Endodermal cell (in vitro differentiated cells): Measurements from ENCODE around the gene DYNLRB2. TPM values are rescaled to one million over a fixed set of nuclear protein-coding genes. Genes with fewer than 3 reads are reported as not detected.

Source experiments
- DNase-seq: peaks from one replicate; pipeline ENCODE4 v3.0.0-alpha.2; 2017
- H3K27ac ChIP-seq: 2 replicates; pipeline ENCODE4 v1.5.1; 2013; ENCODE audit warnings: mild to moderate bottlenecking, low read depth, low read length, moderate library complexity
- H3K27me3 ChIP-seq: 2 replicates; pipeline ENCODE4 v1.6.1; 2013; ENCODE audit warnings: mild to moderate bottlenecking, low read length, moderate library complexity; ENCODE audit not compliant: insufficient read depth, control insufficient read depth, poor library complexity, severe bottlenecking
- H3K36me3 ChIP-seq: 2 replicates; pipeline ENCODE4 v1.7.0; 2013; ENCODE audit warnings: mild to moderate bottlenecking, low read length, moderate library complexity; ENCODE audit not compliant: control insufficient read depth, insufficient read depth
- H3K4me1 ChIP-seq: one replicate; pipeline ENCODE4 v1.7.0; 2013; ENCODE audit warnings: low read length; ENCODE audit not compliant: control insufficient read depth, insufficient read depth
- H3K4me3 ChIP-seq: 2 replicates; pipeline ENCODE4 v1.5.1; 2013; ENCODE audit warnings: mild to moderate bottlenecking, low read length, moderate library complexity
- H3K9ac ChIP-seq: 2 replicates; pipeline ENCODE4 v1.6.1; 2013; ENCODE audit warnings: mild to moderate bottlenecking, low read length, moderate library complexity; ENCODE audit not compliant: poor library complexity, severe bottlenecking; ENCODE audit errors: extremely low read depth
- H3K9me3 ChIP-seq: 2 replicates; pipeline ENCODE4 v1.6.1; 2013; ENCODE audit warnings: mild to moderate bottlenecking, low read length, moderate library complexity; ENCODE audit not compliant: control insufficient read depth
- H3K27ac Mint-ChIP-seq: 2 replicates; pipeline ENCODE4 v1.8.0; 2020; ENCODE audit warnings: mixed read lengths
- H3K27me3 Mint-ChIP-seq: 2 replicates; pipeline ENCODE4 v1.8.0; 2021; ENCODE audit warnings: mild to moderate bottlenecking, mixed read lengths; ENCODE audit not compliant: insufficient read depth
- H3K36me3 Mint-ChIP-seq: 2 replicates; pipeline ENCODE4 v1.8.0; 2020; ENCODE audit warnings: low read depth, mixed read lengths
- H3K4me1 Mint-ChIP-seq: 2 replicates; pipeline ENCODE4 v1.8.0; 2020; ENCODE audit warnings: mixed read lengths
- H3K4me3 Mint-ChIP-seq: 2 replicates; pipeline ENCODE4 v1.8.0; 2020; ENCODE audit warnings: mild to moderate bottlenecking, moderate library complexity, mixed read lengths
- H3K9me3 Mint-ChIP-seq: 2 replicates; pipeline ENCODE4 v1.8.0; 2020; ENCODE audit warnings: mild to moderate bottlenecking, mixed read lengths
- CTCF ChIP-seq: fragments of 200-600 bp; sonication (generic); conservative IDR thresholded peaks from 2 replicates; pipeline ENCODE4 v1.5.0; 2021; ENCODE audit warnings: antibody characterized with exemption, mild to moderate bottlenecking
- WGBS, 2 experiments: methylation state at CpG; one replicate each; pipeline versions ENCODE4 v1.1.5 to v1.1.7; 2013; ENCODE audit warnings: missing lambda C conversion rate in 2 of 2, mixed read lengths in 1 of 2; ENCODE audit not compliant: insufficient coverage in 1 of 2, insufficient read length in 1 of 2; 5-methylcytosine and 5-hydroxymethylcytosine counted together
- total RNA-seq, 2 donors: library from RNA; stranded (reverse); fragmentation: NEBNext Ultra II Directional in 1 of 2; extraction: Animal tissue kit (Norgen Biotek cat#: 25700) in 1 of 2; gene quantifications; 2 replicates in 1 of 2; 3 replicates in 1 of 2; pipeline ENCODE4 v1.2.1, GENCODE V29; 2021

Gene DYNLRB2
- total RNA-seq, 2 donors from 2014 or later = not detected

- H3K4me1 Mint-ChIP-seq = no peaks in the 10 kb centered on the region
- no peak overlapping the region for H3K9ac ChIP-seq
- H3K9me3 ChIP-seq = peaks cover 10% of the 10 kb centered on the region
- TF ChIP-seq CTCF = no peak
- peaks cover 62% of the 10 kb centered on the region for H3K27me3 ChIP-seq
- H3K36me3 ChIP-seq = no peaks in the 10 kb centered on the region
- no peaks in the 10 kb centered on the region for H3K4me1 ChIP-seq
- no peak overlapping the region for H3K27ac Mint-ChIP-seq
- no peak overlapping the region for H3K4me3 ChIP-seq
- peaks cover 4% of the 10 kb centered on the region for H3K9me3 Mint-ChIP-seq
- H3K27ac ChIP-seq = no peak overlapping the region
- no peak for DNase-seq
- WGBS, 2 experiments = 79% methylated on average over 2 of the region's 2 CpGs; no CpG with 5 or more reads in 1 of the 2 experiments
- no peak overlapping the region for H3K4me3 Mint-ChIP-seq
- peaks cover 44% of the 10 kb centered on the region for H3K27me3 Mint-ChIP-seq
- H3K36me3 Mint-ChIP-seq = no peaks in the 10 kb centered on the region
Observed at GRCh38 chr16:80543162-80543561, 2.4 kb downstream of the DYNLRB2 start.

- peaks cover 36% of the 10 kb centered on the region for H3K27me3 Mint-ChIP-seq
- no peak overlapping the region for H3K4me3 ChIP-seq
- no peak overlapping the region for H3K9ac ChIP-seq
- 85 to 97% methylated on average over 4 to 6 of the region's 6 CpGs for WGBS, 2 experiments
- no peaks in the 10 kb centered on the region for H3K36me3 ChIP-seq
- no peaks in the 10 kb centered on the region for H3K4me1 ChIP-seq
- H3K27me3 ChIP-seq = peaks cover 50% of the 10 kb centered on the region
- TF ChIP-seq CTCF = no peak
- H3K27ac ChIP-seq = no peak overlapping the region
- no peaks in the 10 kb centered on the region for H3K4me1 Mint-ChIP-seq
- peaks cover 10% of the 10 kb centered on the region for H3K9me3 ChIP-seq
- no peak overlapping the region for H3K27ac Mint-ChIP-seq
- no peak overlapping the region for H3K4me3 Mint-ChIP-seq
- H3K36me3 Mint-ChIP-seq = no peaks in the 10 kb centered on the region
- peaks cover 4% of the 10 kb centered on the region for H3K9me3 Mint-ChIP-seq
- DNase-seq = no peak
Observed at GRCh38 chr16:80544326-80544725, 3.5 kb downstream of the DYNLRB2 start.

- H3K4me3 Mint-ChIP-seq = no peak overlapping the region
- no peaks in the 10 kb centered on the region for H3K9me3 Mint-ChIP-seq
- Histone ChIP-seq H3K27ac (no peak overlapping the region), H3K9ac (no peak overlapping the region), H3K4me1 (no peaks in the 10 kb centered on the region), H3K4me3 (no peak overlapping the region), H3K9me3 (no peaks in the 10 kb centered on the region), H3K27me3 (peaks cover 42% of the 10 kb centered on the region), H3K36me3 (no peaks in the 10 kb centered on the region)
- peaks cover 27% of the 10 kb centered on the region for H3K27me3 Mint-ChIP-seq
- H3K27ac Mint-ChIP-seq = no peak overlapping the region
- no peak for TF ChIP-seq CTCF
- no peaks in the 10 kb centered on the region for H3K36me3 Mint-ChIP-seq
- DNase-seq = no peak
- 72 to 100% methylated on average over 1 to 3 of the region's 4 CpGs for WGBS, 2 experiments
- no peaks in the 10 kb centered on the region for H3K4me1 Mint-ChIP-seq
Observed at GRCh38 chr16:80546249-80546648, 5.5 kb downstream of the DYNLRB2 start.
